ENCODE data around the gene MTMR6.

Gene MTMR6

GRCh38 chr13:25214491-25215252, 72.6 kb downstream of the MTMR6 start:
- no peak for DNase-seq

DNA sequence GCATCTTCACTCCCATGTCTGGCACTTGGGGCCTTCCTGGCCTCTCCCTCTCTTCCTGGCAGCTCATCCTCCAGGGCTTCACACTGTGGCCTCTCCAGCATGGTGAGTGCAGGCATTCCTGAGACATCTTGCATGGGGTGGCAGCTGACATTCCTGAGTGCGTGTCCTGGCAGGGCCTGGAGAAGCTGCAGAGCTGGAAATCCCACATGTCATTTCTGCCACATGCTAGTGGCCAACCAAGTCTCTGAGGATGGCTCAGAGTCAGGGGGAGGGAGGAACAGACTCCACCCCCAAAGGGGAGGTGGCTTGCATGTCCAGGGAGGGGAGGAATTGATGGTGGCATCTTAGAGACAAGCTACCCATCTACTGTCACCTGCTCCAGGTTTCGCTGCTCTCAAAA, 73.6 kb downstream of the MTMR6 start:
- no peak for DNase-seq

DNA sequence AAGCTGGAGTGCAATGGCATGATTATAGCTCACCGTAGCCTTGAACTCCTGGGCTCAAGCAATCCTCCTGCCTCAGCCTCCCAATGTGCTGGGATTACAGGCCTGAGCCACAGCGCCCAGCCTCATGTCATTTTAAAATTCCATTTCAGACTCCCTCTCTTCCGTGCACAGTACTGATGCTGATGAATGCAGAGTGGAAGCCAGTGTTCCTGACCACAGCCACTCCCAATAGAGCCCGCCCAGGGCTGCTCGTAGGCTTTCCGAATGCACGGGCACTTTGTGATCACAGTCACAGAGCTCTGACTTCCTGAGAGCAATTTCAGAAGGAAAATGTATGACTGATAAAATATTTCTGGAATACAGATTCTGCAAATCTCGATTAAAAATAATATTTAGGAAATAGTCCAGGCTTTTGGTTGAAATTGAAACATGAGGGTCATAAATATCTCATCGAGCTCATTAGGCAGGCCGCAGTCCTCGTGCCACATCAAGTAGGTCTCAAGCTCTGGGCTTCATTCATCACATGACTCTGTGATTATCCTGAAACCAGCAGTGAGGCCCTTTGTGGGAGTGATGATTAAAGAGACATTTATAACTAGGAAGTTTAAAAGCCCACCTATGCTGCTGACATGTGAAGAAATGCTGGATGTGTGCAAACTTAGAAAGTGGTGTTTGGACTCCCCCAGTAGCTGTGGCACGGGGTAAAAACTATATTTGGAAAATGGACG, 76.3 kb downstream of the MTMR6 start:
- DNase-seq: no peak

GRCh38 chr13:25207291-25207810, 79.9 kb downstream of the MTMR6 start:
- no peak for DNase-seq

DNA sequence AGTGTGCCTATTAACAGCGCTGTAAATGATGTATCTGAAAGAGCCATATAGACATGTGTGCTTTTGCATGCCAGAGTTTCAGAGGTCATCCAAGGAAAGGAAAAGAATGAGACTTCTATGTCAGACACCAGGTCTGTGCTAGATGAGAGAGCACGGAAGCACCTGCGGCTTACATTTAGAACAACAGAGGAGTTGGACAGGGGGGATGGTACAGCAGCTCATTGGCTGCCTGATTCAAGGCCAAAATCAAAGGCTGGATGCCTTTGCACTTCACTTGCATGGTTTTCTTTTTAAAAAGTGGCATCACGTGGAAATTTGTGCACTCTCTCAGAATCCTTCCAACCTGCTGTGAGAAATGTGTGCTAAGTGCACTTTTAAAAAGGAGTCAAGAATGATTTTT, 82.4 kb downstream of the MTMR6 start:
- DNase-seq: no peak

GRCh38 chr13:25203127-25203740, 84.1 kb downstream of the MTMR6 start:
- DNase-seq: no peak

DNA sequence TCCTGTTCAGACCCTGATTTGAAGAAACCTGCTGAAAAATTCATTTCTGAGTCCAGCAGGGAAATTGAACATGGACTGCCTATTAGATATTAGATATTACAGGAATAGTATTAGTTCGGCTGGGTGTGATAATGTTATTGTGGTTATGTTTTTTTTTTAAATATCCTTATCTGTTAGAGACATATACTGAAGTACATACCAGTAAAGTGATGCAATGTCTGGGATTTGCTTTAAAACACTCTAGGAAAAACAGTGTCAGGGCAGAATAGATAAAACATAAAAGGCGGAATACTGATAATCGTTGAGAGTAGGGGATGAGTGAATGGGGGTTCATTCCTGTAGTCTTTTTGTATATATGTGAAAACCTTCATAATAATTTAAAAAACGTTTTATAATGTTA, 86.5 kb downstream of the MTMR6 start:
- DNase-seq: no peak

- no peak for DNase-seq
These were observed 88.6 kb downstream of the MTMR6 start for GRCh38 chr13:25198647-25199046.

DNA sequence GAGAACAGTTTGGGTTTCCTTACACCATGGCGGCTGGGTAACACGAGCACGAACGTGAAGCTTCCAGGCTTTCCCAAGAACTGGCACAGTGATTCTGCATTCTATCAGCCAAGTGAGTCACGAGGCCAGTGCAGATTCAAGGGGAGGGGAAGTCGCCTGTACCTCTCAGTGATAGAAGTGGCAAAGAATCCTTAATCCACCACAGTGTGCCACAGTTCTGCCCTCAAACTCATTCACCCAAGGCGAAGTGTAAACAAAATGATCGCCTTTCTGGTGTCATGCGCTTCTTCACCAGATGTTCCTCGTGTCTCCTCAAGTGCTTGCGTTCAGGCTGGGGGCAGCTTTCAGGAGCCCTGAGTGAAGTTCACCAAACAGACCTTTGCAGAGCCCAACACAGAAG, 90.3 kb downstream of the MTMR6 start:
- DNase-seq: no peak

Data from SHP77 (cell line).